Measurements from ENCODE around the gene ARPP19.

DNA sequence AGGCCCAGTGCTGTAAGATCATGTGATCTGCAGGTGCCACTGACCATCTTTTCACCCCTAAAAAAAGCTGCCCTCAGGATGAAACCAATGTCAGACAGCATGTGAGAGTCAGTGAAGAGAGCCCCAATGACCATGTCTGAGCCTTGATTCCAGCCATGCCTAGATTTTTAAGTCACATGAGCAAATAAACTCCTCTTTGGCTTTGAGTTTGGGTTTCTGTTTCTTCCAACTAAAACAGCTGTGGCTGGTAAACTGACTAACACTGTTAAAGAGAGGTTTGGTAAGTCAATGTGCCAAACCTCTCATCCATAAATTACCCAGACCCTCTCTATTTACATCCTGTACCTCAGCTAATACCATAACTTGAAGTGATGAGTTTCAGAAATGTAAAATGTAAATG lies 48.4 kb downstream of the ARPP19 start:
- TF ChIP-seq GATA2 (IDR thresholded peaks at IDR 0.05; ENCODE audit: low read depth, low read length) (no peak), GATA3 (IDR thresholded peaks at IDR 0.05; ENCODE audit: low read depth, low read length) (no peak)

Measured in SH-SY5Y (cell line).